ENCODE data around the gene ITGB3. TPM values are rescaled to one million over a fixed set of nuclear protein-coding genes. Genes with fewer than 3 reads are reported as not detected.

ITGB3 gene
- total and polyA plus RNA-seq, 9 of the 15 experiments (the other 6 are each of a cell fraction or from before 2014, with no cell fraction given): 0.08 to 2.6 (median 0.62) TPM; not detected in 1

GRCh38 chr17:47232465-47232864 is 21.2 kb upstream of the ITGB3 start:
- no peaks in the 10 kb centered on the region for H3K9me1 ChIP-seq (ENCODE audit: control insufficient read depth, insufficient read depth, low read length)
- POLR2A ChIA-PET: interaction anchor here (1.1 kb wide), 1 partner anchor 10 kb away, joined by 3 read pairs; no protein-coding TSS in a partner anchor
- no TSS peak for BruUV-seq (replicated peaks)
- H3K9me3 ChIP-seq (replicated peaks; ENCODE audit: control insufficient read depth, insufficient read depth, low read depth, low read length): no peaks in the 10 kb centered on the region; the same call in 1 of the 2 replicates
- ATAC-seq (no peak), FAIRE-seq (no peak), DNase-seq (ENCODE audit: extremely low read depth in 1 of 4, low spot score in 3 of 4) (no peak)
- no peaks in the 10 kb centered on the region for H4K20me1 ChIP-seq (replicated peaks; ENCODE audit: control insufficient read depth, insufficient read depth, low read length)
- H3K4me3 ChIP-seq: no peak overlapping the region
- no peak overlapping the region for H3K9ac ChIP-seq (ENCODE audit: insufficient read depth in 1 of 2, low read depth in 2 of 2, low read length in 2 of 2)
- no peak overlapping the region for H3K4me2 ChIP-seq (ENCODE audit: insufficient read depth, low read length)
- H3K27ac ChIP-seq (ENCODE audit: extremely low read depth, low read depth, low read length): no peak overlapping the region
- CTCF ChIA-PET (ENCODE audit: low intra/inter-chr PET ratio): interaction anchor here (3.7 kb wide), 1 partner anchor 83 kb away, joined by 58 read pairs; no protein-coding TSS in a partner anchor
- 45% methylated on average over 2 of the region's 2 CpGs for WGBS (ENCODE audit: insufficient coverage, low coverage, missing lambda C conversion rate)
- peak overlapping the region; percentile 77; the same call in 1 of the 2 replicates for H2AFZ ChIP-seq (ENCODE audit: low read depth, low read length)
- intact Hi-C loops (cut with micrococcal nuclease): no loop called here
- no peaks in the 10 kb centered on the region for H3K27me3 ChIP-seq (ENCODE audit: control insufficient read depth in 2 of 2, insufficient read depth in 2 of 2, low read length in 2 of 2)
- H3K79me2 ChIP-seq (ENCODE audit: control insufficient read depth, insufficient read depth, low read length): no peaks in the 10 kb centered on the region
- peaks cover 6 to 18% of the 10 kb centered on the region in 2 experiments; a peak in 3 of 5 replicates for H3K4me1 ChIP-seq (replicated peaks in 1 of 2; ENCODE audit: control insufficient read depth in 2 of 2, insufficient read depth in 2 of 2, low read length in 2 of 2)
- in situ Hi-C loops (cut with MboI): loop anchor here (5.0 kb wide), 1 partner anchor 80 kb away; no protein-coding TSS in a partner anchor
- H3K36me3 ChIP-seq (ENCODE audit: control insufficient read depth, insufficient read depth, low read length): no peaks in the 10 kb centered on the region
- TF ChIP-seq RBM25 (IDR thresholded peaks at IDR 0.05; ENCODE audit: low read depth, low read length, severe bottlenecking) (peak; percentile 47), CHD7 (IDR thresholded peaks at IDR 0.05; ENCODE audit: low read depth, low read length) (no peak), SP1 (CRISPR knock-in tag; IDR thresholded peaks at IDR 0.05) (no peak), STAT5A (IDR thresholded peaks at IDR 0.05; ENCODE audit: borderline replicate concordance, low read length) (no peak), RFX7 (CRISPR knock-in tag; IDR thresholded peaks at IDR 0.05) (no peak), MECOM (CRISPR knock-in tag; IDR thresholded peaks at IDR 0.05) (no peak), BCOR (IDR thresholded peaks at IDR 0.05) (peak; percentile 43; the same call in 1 of the 2 replicates), ZNF121 (CRISPR knock-in tag; conservative IDR thresholded peaks at IDR 0.05) (peak; percentile 96), IRF1 (CRISPR knock-in tag; IDR thresholded peaks at IDR 0.05; ENCODE audit: borderline replicate concordance) (no peak)
